Small intestine (tissue), 16 donors: ENCODE results near the gene FGB. TPM values are rescaled to one million over a fixed set of nuclear protein-coding genes. Genes with fewer than 3 reads are reported as not detected.

Experiments
- DNase-seq, 2 donors: peaks; one replicate each; pipeline versions ENCODE4 v3.0.0 to v3.0.0-alpha.2; 2013
- FAIRE-seq: peaks from 2 replicates; lab custom pipeline; 2012; peaks lifted over from hg19 to GRCh38; lab: Jason Lieb, UNC
- H3K27ac ChIP-seq, 3 donors: one replicate each; pipeline ENCODE4 v1.5.1; 2013; ENCODE audit warnings: low read length in 2 of 3, mild to moderate bottlenecking in 2 of 3, control low read depth in 1 of 3, inconsistent platforms in 1 of 3, low read depth in 1 of 3, moderate library complexity in 1 of 3
- H3K27me3 ChIP-seq, 3 donors: one replicate each; pipeline ENCODE4 v1.6.1; 2013; ENCODE audit warnings: low read length in 3 of 3, inconsistent platforms in 1 of 3; ENCODE audit not compliant: control insufficient read depth in 3 of 3, insufficient read depth in 3 of 3
- H3K36me3 ChIP-seq, 3 donors: one replicate each; pipeline ENCODE4 v1.6.1; 2013; ENCODE audit warnings: low read length in 3 of 3, inconsistent platforms in 1 of 3, low read depth in 1 of 3, mild to moderate bottlenecking in 1 of 3, moderate library complexity in 1 of 3; ENCODE audit not compliant: control insufficient read depth in 3 of 3, insufficient read depth in 2 of 3
- H3K4me1 ChIP-seq, 3 donors: one replicate each; pipeline ENCODE4 v1.6.1; 2013; ENCODE audit warnings: low read length in 2 of 3, inconsistent platforms in 1 of 3, low read depth in 1 of 3, mild to moderate bottlenecking in 1 of 3, moderate library complexity in 1 of 3; ENCODE audit not compliant: control insufficient read depth in 3 of 3, insufficient read depth in 2 of 3
- H3K4me3 ChIP-seq, 3 donors: one replicate each; pipeline ENCODE4 v1.5.1; 2013; ENCODE audit warnings: low read length in 3 of 3, control low read depth in 1 of 3, inconsistent platforms in 1 of 3, low read depth in 1 of 3, mild to moderate bottlenecking in 1 of 3, moderate library complexity in 1 of 3
- H3K9me3 ChIP-seq, 2 donors: one replicate each; pipeline ENCODE4 v1.6.1; 2013; ENCODE audit warnings: low read depth in 1 of 2, low read length in 1 of 2; ENCODE audit not compliant: control insufficient read depth in 2 of 2, insufficient read depth in 1 of 2
- WGBS, 3 donors: extraction: QIAGEN DNeasy Blood & Tissue Kit; methylation state at CpG; one replicate each; pipeline ENCODE4 v1.1.7; 2013; 5-methylcytosine and 5-hydroxymethylcytosine counted together
- long read RNA-seq, 10 donors: transcript quantifications; one replicate each; lab custom pipeline, GENCODE V29; 2026
- polyA plus RNA-seq, 4 donors: library from polyadenylated mRNA; stranded (reverse) in 3 of 4; unstranded in 1 of 4; fragments of 200-250 nt in 3 of 4; fragments of 120-200 nt in 1 of 4; gene quantifications; one replicate each; pipeline versions ENCODE4 v1.2.1 to v1.2.3, GENCODE V29; 2013
- donor health status: healthy with polysubstance abuse.
- donor health status: control.
- donor health status: control.
- donor health status: Bipolar disorder and iron deficiency.
- donor health status: healthy.

Gene FGB
- 100 to 1,000 TPM in 1 of 4 donors, under 1 TPM in 1, not detected in 2; 0.34 to 282 TPM for polyA plus RNA-seq
- long read RNA-seq, donor 1, transcript FGB-201 (8 exons, 1,975 nt) = major isoform, 207 of 412 reads
- long read RNA-seq, donor 1, transcript FGB-204 (3 exons, 574 nt) = minor isoform, 38 of 412 reads
- long read RNA-seq, donor 1, transcript FGB-203 (3 exons, 665 nt) = minor isoform, 5 of 412 reads
- long read RNA-seq, donor 1, partial matches to known transcripts = 162 of 412 reads
- long read RNA-seq, donor 1, other reads (novel, unspliced or antisense) = 0 of 412 reads
- long read RNA-seq, donor 2, transcript FGB-201 (8 exons, 1,975 nt) = major isoform, 54 of 77 reads
- long read RNA-seq, donor 2, transcript FGB-204 (3 exons, 574 nt) = minor isoform, 8 of 77 reads
- long read RNA-seq, donor 2, partial matches to known transcripts = 15 of 77 reads
- long read RNA-seq, donor 2, other reads (novel, unspliced or antisense) = 0 of 77 reads
- long read RNA-seq, donor 3, transcript FGB-201 (8 exons, 1,975 nt) = major isoform, 32 of 78 reads
- long read RNA-seq, donor 3, transcript FGB-204 (3 exons, 574 nt) = minor isoform, 10 of 78 reads
- long read RNA-seq, donor 3, partial matches to known transcripts = 36 of 78 reads
- long read RNA-seq, donor 3, other reads (novel, unspliced or antisense) = 0 of 78 reads
- long read RNA-seq, donor 4 = 0 reads
- long read RNA-seq, donor 5, transcript FGB-201 (8 exons, 1,975 nt) = major isoform, 14 of 108 reads
- long read RNA-seq, donor 5, transcript FGB-204 (3 exons, 574 nt) = minor isoform, 5 of 108 reads
- long read RNA-seq, donor 5, partial matches to known transcripts = 88 of 108 reads
- long read RNA-seq, donor 5, other reads (novel, unspliced or antisense) = 0 of 108 reads
- long read RNA-seq, donor 6, transcript FGB-204 (3 exons, 574 nt) = minor isoform, 6 of 77 reads
- long read RNA-seq, donor 6, transcript FGB-201 (8 exons, 1,975 nt) = major isoform, 54 of 77 reads
- long read RNA-seq, donor 6, partial matches to known transcripts = 16 of 77 reads
- long read RNA-seq, donor 6, other reads (novel, unspliced or antisense) = 0 of 77 reads
- long read RNA-seq, donor 7 = 0 reads
- long read RNA-seq, donor 8 = 0 reads
- long read RNA-seq, donor 9, transcript FGB-201 (8 exons, 1,975 nt) = major isoform, 18 of 21 reads
- long read RNA-seq, donor 9, partial matches to known transcripts = 0 of 21 reads
- long read RNA-seq, donor 9, other reads (novel, unspliced or antisense) = 0 of 21 reads
- long read RNA-seq, donor 10 = 0 reads

DNA sequence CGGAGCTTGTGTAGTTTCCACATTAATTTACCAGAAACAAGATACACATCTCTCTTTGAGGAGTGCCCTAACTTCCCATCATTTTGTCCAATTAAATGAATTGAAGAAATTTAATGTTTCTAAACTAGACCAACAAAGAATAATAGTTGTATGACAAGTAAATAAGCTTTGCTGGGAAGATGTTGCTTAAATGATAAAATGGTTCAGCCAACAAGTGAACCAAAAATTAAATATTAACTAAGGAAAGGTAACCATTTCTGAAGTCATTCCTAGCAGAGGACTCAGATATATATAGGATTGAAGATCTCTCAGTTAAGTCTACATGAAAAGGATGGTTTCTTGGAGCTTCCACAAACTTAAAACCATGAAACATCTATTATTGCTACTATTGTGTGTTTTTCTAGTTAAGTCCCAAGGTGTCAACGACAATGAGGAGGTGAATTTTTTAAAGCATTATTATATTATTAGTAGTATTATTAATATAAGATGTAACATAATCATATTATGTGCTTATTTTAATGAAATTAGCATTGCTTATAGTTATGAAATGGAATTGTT is at the start of gene FGB:
Gene FGB, plus strand, starts transcription at position 315 of the 558 bp plus-strand sequence. Its CDS starts 8 bp downstream, at position 323.
- Histone ChIP-seq H3K4me3 (peak within 1 kb of the TSS in 1 of 3 donors; percentile 17), H3K36me3 (peaks cover 0 to 4% (median 0%) of the 10 kb centered on the region in 3 donors), H3K9me3 (no peaks in the 10 kb centered on the region), H3K27ac (peak within 1 kb of the TSS in 1 of 3 donors; percentile 32), H3K27me3 (no peaks in the 10 kb centered on the region), H3K4me1 (peaks cover 0 to 12% (median 0%) of the 10 kb centered on the region in 3 donors)
- FAIRE-seq = no peak
- peak in 1 of 2 donors; percentile 42 for DNase-seq
- WGBS, 3 donors = 54 to 66% (median 56%) methylated on average over 2 of the region's 2 CpGs

DNA sequence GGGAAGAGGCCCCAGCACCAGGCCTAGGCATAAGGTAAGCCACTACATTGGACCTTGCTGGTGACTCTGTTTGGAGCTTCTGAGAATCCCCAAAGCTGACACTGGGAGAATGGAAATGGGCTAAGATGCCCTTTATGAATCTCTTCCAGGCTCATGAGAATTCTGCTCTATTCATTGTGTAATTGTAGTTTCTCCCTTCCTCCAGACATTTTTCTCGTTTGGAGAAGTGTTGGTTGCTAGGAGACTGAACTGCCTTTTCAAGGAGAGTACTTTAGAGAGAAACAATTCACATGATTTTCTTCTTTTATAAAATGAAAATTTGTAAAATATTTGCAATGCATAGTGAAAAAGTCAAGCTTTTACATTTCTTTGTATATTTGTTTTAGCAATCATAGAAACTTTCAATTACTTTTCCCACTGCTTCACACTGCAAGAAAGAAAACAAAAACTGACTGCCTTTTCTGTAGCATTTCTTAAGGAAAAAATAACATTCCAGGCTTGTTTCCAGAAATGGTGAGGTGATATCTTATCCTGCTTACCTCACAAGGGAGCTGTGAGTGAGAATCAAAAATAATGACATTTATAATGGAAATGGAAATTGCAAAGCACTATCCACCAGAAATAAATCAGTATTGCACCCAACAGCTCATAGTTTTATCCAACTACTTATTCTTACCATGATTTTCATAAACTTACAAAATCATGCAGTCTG is 46.3 kb upstream of the FGB start:
- DNase-seq (no peak), FAIRE-seq (no peak)
- 3 to 11% (median 10%) methylated on average over 1 of the region's 1 CpG for WGBS, 3 donors
- Histone ChIP-seq H3K36me3 (no peaks in the 10 kb centered on the region), H3K9me3 (no peaks in the 10 kb centered on the region), H3K4me1 (no peaks in the 10 kb centered on the region), H3K4me3 (no peak overlapping the region), H3K27me3 (peaks cover 0 to 10% (median 7%) of the 10 kb centered on the region in 3 donors), H3K27ac (no peak overlapping the region)

DNA sequence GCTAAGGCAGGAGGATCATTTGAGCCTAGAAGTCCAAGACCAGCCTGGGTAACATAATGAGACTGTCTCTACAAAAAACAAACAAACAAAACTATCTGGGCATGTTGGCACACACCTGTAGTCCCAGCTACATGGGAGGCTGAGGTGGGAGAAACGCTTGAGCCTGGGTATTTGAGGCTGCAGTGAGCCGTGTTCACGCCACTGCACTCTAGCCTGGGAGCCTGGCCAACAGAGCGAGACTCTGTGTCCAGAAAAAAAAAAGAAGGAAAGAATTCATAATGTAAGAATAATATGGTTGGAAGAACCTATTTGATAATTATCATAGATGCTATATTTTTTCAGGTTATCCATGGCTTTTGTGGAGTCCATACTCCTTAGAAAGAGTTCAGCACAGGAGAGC is 45.2 kb upstream of the FGB start:
- Histone ChIP-seq H3K27me3 (peaks cover 0 to 10% (median 7%) of the 10 kb centered on the region in 3 donors), H3K36me3 (no peaks in the 10 kb centered on the region), H3K4me1 (no peaks in the 10 kb centered on the region), H3K4me3 (no peak overlapping the region), H3K27ac (no peak overlapping the region), H3K9me3 (no peaks in the 10 kb centered on the region)
- no peak for DNase-seq
- no peak for FAIRE-seq
- WGBS, 3 donors = 69 to 81% (median 72%) methylated on average over 4 of the region's 4 CpGs

DNA sequence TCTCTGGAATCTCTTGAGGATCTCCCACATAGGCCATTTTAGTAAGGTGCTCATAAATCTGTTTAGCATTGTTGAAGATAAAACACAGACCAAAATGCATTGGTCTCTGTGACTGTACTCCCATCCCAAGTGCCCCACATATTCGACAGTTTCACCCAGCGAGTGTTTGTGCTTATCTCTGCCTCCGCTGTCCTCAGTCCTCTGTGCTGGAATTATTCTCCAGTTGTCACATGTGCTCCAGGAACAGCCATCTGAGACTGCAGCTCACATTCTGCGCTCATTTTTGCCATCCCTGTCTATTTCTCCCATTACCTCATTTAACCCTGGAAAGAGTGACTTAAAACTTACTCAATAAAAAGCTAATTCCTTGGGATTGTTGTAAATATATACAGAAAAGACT is 43.6 kb upstream of the FGB start:
- FAIRE-seq (no peak), DNase-seq (no peak)
- no peak overlapping the region for H3K4me3 ChIP-seq
- H3K4me1 ChIP-seq = no peaks in the 10 kb centered on the region
- no peak overlapping the region for H3K27ac ChIP-seq
- H3K27me3 ChIP-seq = peaks cover 0 to 4% (median 0%) of the 10 kb centered on the region in 3 donors
- 60 to 82% (median 77%) methylated on average over 4 of the region's 4 CpGs for WGBS, 3 donors
- H3K9me3 ChIP-seq = no peaks in the 10 kb centered on the region
- H3K36me3 ChIP-seq = no peaks in the 10 kb centered on the region

DNA sequence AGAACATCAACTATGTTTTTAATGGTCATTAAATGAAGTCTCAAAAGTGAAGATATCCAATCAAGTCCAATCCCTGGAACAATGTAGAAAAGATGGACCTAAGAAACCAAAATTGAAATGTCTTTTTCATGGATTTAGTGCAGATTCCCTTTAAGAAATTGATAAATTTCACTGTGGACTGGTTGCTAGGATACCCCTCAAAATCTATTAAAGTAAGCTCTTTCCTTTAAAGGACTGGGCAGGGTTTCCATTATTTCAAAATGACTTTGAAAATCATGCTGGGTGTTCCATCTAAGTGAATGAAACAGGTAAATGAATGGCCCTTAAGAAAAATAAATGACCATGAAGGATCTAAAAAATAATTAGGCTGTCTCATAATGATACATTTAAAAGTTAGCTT is 41.2 kb upstream of the FGB start:
- DNase-seq = no peak
- H3K4me1 ChIP-seq = no peaks in the 10 kb centered on the region
- no peak for FAIRE-seq
- H3K27ac ChIP-seq = no peak overlapping the region
- H3K4me3 ChIP-seq = no peak overlapping the region
- no peaks in the 10 kb centered on the region for H3K9me3 ChIP-seq
- H3K27me3 ChIP-seq = peaks cover 0 to 4% (median 0%) of the 10 kb centered on the region in 3 donors
- H3K36me3 ChIP-seq = no peaks in the 10 kb centered on the region

DNA sequence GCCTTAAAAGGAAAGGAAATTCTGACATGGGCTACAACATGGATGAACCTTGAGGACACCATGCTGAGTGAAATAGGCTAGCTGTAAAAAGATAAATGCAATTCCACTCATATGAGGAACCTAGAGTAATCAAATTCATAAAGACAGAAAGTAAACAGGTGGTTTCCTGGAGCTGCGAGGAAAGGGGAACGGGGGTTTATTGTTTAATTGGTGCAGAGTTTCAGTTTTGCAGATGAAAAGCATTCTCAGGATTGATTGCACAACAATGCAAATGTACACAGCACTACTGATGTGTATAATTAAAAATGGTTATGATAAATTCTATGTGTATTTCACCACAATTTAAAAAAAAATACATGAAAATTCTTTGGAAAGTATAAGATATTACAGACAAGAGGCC is 36.7 kb upstream of the FGB start:
- Histone ChIP-seq H3K4me1 (no peaks in the 10 kb centered on the region), H3K36me3 (no peaks in the 10 kb centered on the region), H3K9me3 (no peaks in the 10 kb centered on the region), H3K27me3 (no peaks in the 10 kb centered on the region), H3K4me3 (no peak overlapping the region), H3K27ac (no peak overlapping the region)
- FAIRE-seq = no peak
- DNase-seq = no peak
- 6 to 15% (median 7%) methylated on average over 2 of the region's 2 CpGs for WGBS, 3 donors

DNA sequence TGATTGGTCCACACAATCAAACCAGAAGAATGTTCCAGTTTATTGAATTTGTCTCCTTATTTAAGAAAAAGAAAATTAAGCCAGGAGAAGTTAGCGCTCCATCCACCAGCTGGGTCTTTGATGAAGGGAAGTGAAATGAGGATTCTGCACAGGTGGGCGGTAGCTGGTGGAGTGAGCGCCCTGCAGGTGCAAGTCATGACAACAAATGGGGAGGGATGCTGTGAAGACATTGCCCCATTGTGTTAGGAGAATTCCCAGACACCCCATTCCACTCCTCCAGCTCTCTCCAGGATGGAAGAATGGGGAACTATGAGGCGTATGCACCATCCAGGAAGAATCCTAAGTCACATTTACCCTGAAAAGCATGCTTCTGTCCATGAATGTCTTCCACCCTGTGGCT is 35.5 kb upstream of the FGB start:
- H3K4me3 ChIP-seq = no peak overlapping the region
- DNase-seq (no peak), FAIRE-seq (no peak)
- no peaks in the 10 kb centered on the region for H3K4me1 ChIP-seq
- WGBS, 3 donors = 80 to 85% (median 81%) methylated on average over 4 of the region's 4 CpGs
- no peaks in the 10 kb centered on the region for H3K9me3 ChIP-seq
- H3K27ac ChIP-seq = no peak overlapping the region
- no peaks in the 10 kb centered on the region for H3K36me3 ChIP-seq
- no peaks in the 10 kb centered on the region for H3K27me3 ChIP-seq
